ENCODE results near the gene PRELP. TPM values are rescaled to one million over a fixed set of nuclear protein-coding genes. Genes with fewer than 3 reads are reported as not detected.

Gene PRELP
- total and polyA plus RNA-seq, 10 donors: 4.9 to 50.3 (median 29.2) TPM

DNA sequence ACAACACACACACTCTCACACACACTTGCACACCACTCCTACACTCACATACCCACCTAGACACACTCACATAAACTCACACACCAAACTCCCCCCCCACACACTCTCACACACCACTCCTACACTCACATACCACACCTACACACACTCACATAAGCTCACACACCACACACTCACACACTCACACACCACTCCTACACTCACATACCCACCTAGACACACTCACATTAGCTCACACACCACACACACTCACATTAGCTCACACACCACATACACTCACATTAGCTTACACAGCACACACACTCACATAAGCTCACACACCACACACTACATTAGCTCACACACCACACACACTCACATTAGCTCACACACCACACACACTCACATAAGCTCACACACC is 51.4 kb downstream of the PRELP start:
- no peak overlapping the region for H3K4me3 ChIP-seq
- H3K27me3 ChIP-seq (replicated peaks in 1 of 7): peaks cover 0 to 28% (median 0%) of the 10 kb centered on the region in 7 donors
- no peak for TF ChIP-seq POLR2AphosphoS5 (IDR thresholded peaks at IDR 0.05)
- no peak for TF ChIP-seq POLR2A (IDR thresholded peaks at IDR 0.05)
- TF ChIP-seq, protein P1, sequence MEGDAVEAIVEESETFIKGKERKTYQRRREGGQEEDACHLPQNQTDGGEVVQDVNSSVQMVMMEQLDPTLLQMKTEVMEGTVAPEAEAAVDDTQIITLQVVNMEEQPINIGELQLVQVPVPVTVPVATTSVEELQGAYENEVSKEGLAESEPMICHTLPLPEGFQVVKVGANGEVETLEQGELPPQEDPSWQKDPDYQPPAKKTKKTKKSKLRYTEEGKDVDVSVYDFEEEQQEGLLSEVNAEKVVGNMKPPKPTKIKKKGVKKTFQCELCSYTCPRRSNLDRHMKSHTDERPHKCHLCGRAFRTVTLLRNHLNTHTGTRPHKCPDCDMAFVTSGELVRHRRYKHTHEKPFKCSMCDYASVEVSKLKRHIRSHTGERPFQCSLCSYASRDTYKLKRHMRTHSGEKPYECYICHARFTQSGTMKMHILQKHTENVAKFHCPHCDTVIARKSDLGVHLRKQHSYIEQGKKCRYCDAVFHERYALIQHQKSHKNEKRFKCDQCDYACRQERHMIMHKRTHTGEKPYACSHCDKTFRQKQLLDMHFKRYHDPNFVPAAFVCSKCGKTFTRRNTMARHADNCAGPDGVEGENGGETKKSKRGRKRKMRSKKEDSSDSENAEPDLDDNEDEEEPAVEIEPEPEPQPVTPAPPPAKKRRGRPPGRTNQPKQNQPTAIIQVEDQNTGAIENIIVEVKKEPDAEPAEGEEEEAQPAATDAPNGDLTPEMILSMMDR (IDR thresholded peaks at IDR 0.05 in 8 of 11, conservative IDR thresholded peaks at IDR 0.05 in 3 of 11): no peak
- intact Hi-C loops (cut with DNase I; ENCODE audit: low total_unique reads): no loop called here
- DNase-seq: no peak
- H3K27ac ChIP-seq: no peak overlapping the region
- no peaks in the 10 kb centered on the region for H3K9me3 ChIP-seq
- H3K36me3 ChIP-seq: no peaks in the 10 kb centered on the region
- peaks cover 0 to 18% (median under 1%) of the 10 kb centered on the region in 6 donors for H3K4me1 ChIP-seq

DNA sequence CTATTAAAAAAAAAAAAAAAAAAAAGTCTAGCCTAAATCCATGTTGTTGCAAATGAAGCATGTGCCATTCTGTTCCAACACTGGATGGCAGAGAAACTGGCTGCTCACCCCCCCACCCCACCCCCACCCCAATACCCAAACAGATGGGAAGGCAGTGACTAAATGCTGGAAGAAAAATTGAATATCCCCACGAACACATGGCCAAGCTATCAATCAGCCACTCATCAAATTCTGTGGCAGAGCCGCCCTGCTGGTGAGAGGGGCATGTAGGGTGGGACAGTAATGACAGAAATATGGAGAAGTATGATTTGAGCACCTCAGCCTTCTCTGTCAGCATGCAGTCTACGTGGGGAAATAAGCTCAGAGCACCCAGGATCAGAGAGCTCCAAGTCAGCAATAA is 52.5 kb downstream of the PRELP start:
- Histone ChIP-seq H3K4me3 (no peak overlapping the region), H3K9me3 (no peaks in the 10 kb centered on the region), H3K27me3 (replicated peaks in 1 of 7) (peaks cover 0 to 18% (median 0%) of the 10 kb centered on the region in 7 donors), H3K4me1 (peaks cover 0 to 15% (median 1%) of the 10 kb centered on the region in 6 donors), H3K36me3 (no peaks in the 10 kb centered on the region), H3K27ac (no peak overlapping the region)
- TF ChIP-seq POLR2A (IDR thresholded peaks at IDR 0.05) (no peak), POLR2AphosphoS5 (IDR thresholded peaks at IDR 0.05) (no peak)
- TF ChIP-seq, protein P1 (IDR thresholded peaks at IDR 0.05 in 8 of 11, conservative IDR thresholded peaks at IDR 0.05 in 3 of 11): no peak
- 74 to 97% (median 87%) methylated on average over 3 of the region's 3 CpGs for WGBS, 5 donors
- intact Hi-C loops (cut with DNase I; ENCODE audit: low total_unique reads): no loop called here
- DNase-seq: no peak

DNA sequence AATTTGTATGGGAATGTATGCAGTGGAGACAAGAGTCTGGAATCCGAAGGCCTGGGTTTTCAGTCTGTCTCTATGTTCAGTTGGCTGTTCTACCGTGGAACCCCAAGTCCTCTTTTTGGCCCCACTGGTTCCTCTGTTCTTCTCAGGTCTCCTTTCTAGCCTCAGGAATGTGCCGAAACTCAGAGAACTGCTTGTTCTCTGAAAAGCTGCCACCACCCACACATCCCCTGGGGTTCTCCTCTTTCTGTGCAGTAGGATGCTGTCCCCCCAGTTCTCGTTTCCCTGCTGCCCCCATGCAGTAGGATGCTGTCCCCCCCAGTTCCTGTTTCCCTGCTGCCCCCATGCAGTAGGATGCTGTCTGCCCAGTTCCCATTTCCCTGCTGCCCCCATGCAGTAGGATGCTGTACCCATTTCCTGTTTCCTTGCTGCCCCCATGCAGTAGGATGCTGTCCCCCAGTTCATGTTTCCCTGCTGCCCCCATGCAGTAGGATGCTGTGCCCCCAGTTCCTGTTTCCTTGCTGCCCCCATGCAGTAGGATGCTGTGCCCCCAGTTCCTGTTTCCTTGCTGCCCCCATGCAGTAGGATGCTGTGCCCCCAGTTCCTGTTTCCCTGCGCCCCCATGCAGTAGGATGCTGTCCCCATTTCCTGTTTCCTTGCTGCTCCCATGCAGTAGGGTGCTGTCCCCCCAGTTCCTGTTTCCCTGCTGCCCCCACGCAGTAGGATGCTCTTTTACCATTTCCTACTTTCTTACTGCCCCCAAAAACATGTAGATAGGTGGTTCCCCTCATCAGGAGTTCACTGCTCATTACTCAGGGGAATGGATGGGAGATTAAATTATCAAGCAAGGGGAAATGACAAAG is 53.6 kb downstream of the PRELP start:
- intact Hi-C loops (cut with DNase I; ENCODE audit: low total_unique reads): no loop called here
- DNase-seq: no peak
- TF ChIP-seq POLR2AphosphoS5 (IDR thresholded peaks at IDR 0.05) (no peak), POLR2A (IDR thresholded peaks at IDR 0.05) (no peak)
- TF ChIP-seq, protein P1 (IDR thresholded peaks at IDR 0.05 in 8 of 11, conservative IDR thresholded peaks at IDR 0.05 in 3 of 11): no peak
- H3K36me3 ChIP-seq: no peaks in the 10 kb centered on the region
- no peaks in the 10 kb centered on the region for H3K9me3 ChIP-seq
- H3K27me3 ChIP-seq (replicated peaks in 1 of 7): peaks cover 0 to 16% (median 0%) of the 10 kb centered on the region in 7 donors
- H3K4me1 ChIP-seq: peaks cover 0 to 13% (median 1%) of the 10 kb centered on the region in 6 donors
- H3K4me3 ChIP-seq: no peak overlapping the region
- 51 to 68% (median 54%) methylated on average over 6 of the region's 6 CpGs for WGBS, 5 donors
- no peak overlapping the region for H3K27ac ChIP-seq

GRCh38 chr1:203531063-203531462 is 55.5 kb downstream of the PRELP start:
- 77 to 99% (median 91%) methylated on average over 3 of the region's 3 CpGs for WGBS, 5 donors

More at GRCh38 chr1:203531063-203531462, 55.5 kb downstream of the PRELP start:
- Histone ChIP-seq H3K4me3 (no peak overlapping the region), H3K36me3 (no peaks in the 10 kb centered on the region), H3K9me3 (no peaks in the 10 kb centered on the region), H3K27ac (no peak overlapping the region), H3K27me3 (replicated peaks in 1 of 7) (no peaks in the 10 kb centered on the region), H3K4me1 (peaks cover 0 to 3% (median 0%) of the 10 kb centered on the region in 6 donors)
- DNase-seq: no peak
- no peak for TF ChIP-seq POLR2A (IDR thresholded peaks at IDR 0.05)
- no peak for TF ChIP-seq POLR2AphosphoS5 (IDR thresholded peaks at IDR 0.05)
- intact Hi-C loops (cut with DNase I; ENCODE audit: low total_unique reads): no loop called here

Measured in spleen (tissue), 11 donors.